OCI-LY1 (cell line): ENCODE data around the gene HBS1L.

Source experiments
- H2AFZ ChIP-seq: fragments of 200-600 bp; sonication (generic), shearing (Covaris generic); 2 replicates; pipeline ENCODE4 v1.6.0; 2014; ENCODE audit warnings: antibody characterized with exemption, mild to moderate bottlenecking, low read length
- H3F3A ChIP-seq: fragments of 200-600 bp; sonication (generic), shearing (Covaris generic); 2 replicates; pipeline ENCODE4 v1.6.0; 2014; ENCODE audit warnings: mild to moderate bottlenecking, antibody characterized with exemption, low read length, moderate library complexity; ENCODE audit not compliant: insufficient read depth
- H3K27ac ChIP-seq: fragments of 200-600 bp; sonication (generic); 2 replicates; pipeline ENCODE4 v1.5.1; 2014; ENCODE audit warnings: low read length, mixed run types, mild to moderate bottlenecking, low read depth; ENCODE audit not compliant: poor library complexity, severe bottlenecking
- H3K27me3 ChIP-seq: fragments of 200-600 bp; sonication (generic); 2 replicates; pipeline ENCODE4 v1.6.0; 2014; ENCODE audit warnings: antibody characterized with exemption, mild to moderate bottlenecking, low read length, moderate library complexity; ENCODE audit not compliant: insufficient read depth
- H3K36me3 ChIP-seq: fragments of 200-600 bp; sonication (generic); 2 replicates; pipeline ENCODE4 v1.6.1; 2014; ENCODE audit warnings: mild to moderate bottlenecking, antibody characterized with exemption, low read length, moderate library complexity, mixed read lengths; ENCODE audit not compliant: insufficient read depth
- H3K4me1 ChIP-seq: fragments of 200-600 bp; sonication (generic); 2 replicates; pipeline ENCODE4 v1.5.1; 2014; ENCODE audit warnings: mild to moderate bottlenecking, low read length, moderate library complexity; ENCODE audit not compliant: insufficient read depth, severe bottlenecking
- H3K4me2 ChIP-seq: fragments of 200-600 bp; sonication (generic), shearing (Covaris generic); 2 replicates; pipeline ENCODE4 v1.6.1; 2014; ENCODE audit warnings: low read length
- H3K4me3 ChIP-seq: fragments of 200-600 bp; sonication (generic); 2 replicates; pipeline ENCODE4 v1.5.1; 2014; ENCODE audit warnings: low read length, low read depth, mild to moderate bottlenecking, mixed read lengths; ENCODE audit not compliant: poor library complexity, severe bottlenecking
- H3K79me2 ChIP-seq: fragments of 200-600 bp; shearing (Covaris generic); 2 replicates; pipeline ENCODE4 v1.6.1; 2016; ENCODE audit warnings: mixed run types, low read length, mixed read lengths; ENCODE audit not compliant: insufficient read depth
- H3K9ac ChIP-seq: fragments of 200-600 bp; sonication (generic), shearing (Covaris generic); 2 replicates; pipeline ENCODE4 v1.6.1; 2014; ENCODE audit warnings: mild to moderate bottlenecking, low read length, mixed read lengths
- H3K9me2 ChIP-seq: fragments of 200-600 bp; sonication (generic), shearing (Covaris generic); 2 replicates; pipeline ENCODE4 v1.6.1; 2014; ENCODE audit warnings: low read depth, mild to moderate bottlenecking, low read length, mixed read lengths
- H3K9me3 ChIP-seq: fragments of 200-600 bp; shearing (Covaris generic); 2 replicates; pipeline ENCODE4 v1.6.1; 2014; ENCODE audit warnings: low read length, mixed read lengths
- H4K20me1 ChIP-seq: fragments of 200-600 bp; sonication (generic), shearing (Covaris generic); 2 replicates; pipeline ENCODE4 v1.6.0; 2016; ENCODE audit warnings: mild to moderate bottlenecking, low read length; ENCODE audit not compliant: insufficient read depth
- CTCF ChIP-seq: fragments of 200-600 bp; sonication (generic), shearing (Covaris generic); IDR thresholded peaks from 2 replicates; pipeline ENCODE4 v1.5.1; 2017; ENCODE audit warnings: mild to moderate bottlenecking, antibody characterized with exemption, low read length, moderate library complexity, mixed read lengths
- EZH2 ChIP-seq: fragments of 200-600 bp; sonication (generic), shearing (Covaris generic); IDR thresholded peaks from 2 replicates; pipeline ENCODE4 v1.8.0; 2017; ENCODE audit warnings: borderline replicate concordance, mixed run types, mild to moderate bottlenecking, antibody characterized with exemption, low read length, moderate library complexity, mixed read lengths

HBS1L gene

GRCh38 chr6:135002229-135002844, 52.3 kb downstream of the HBS1L start:
- H3K36me3 ChIP-seq: peaks cover 8% of the 10 kb centered on the region; the same call in 1 of the 2 replicates
- H3K4me2 ChIP-seq: no peak overlapping the region
- H3K9me3 ChIP-seq: no peaks in the 10 kb centered on the region
- H4K20me1 ChIP-seq: no peaks in the 10 kb centered on the region
- H3K4me3 ChIP-seq: no peak overlapping the region
- no peak overlapping the region for H2AFZ ChIP-seq
- TF ChIP-seq CTCF (peak; percentile 56), EZH2 (no peak)
- H3K79me2 ChIP-seq: no peaks in the 10 kb centered on the region
- H3K27ac ChIP-seq: no peak overlapping the region
- no peak overlapping the region for H3K9ac ChIP-seq
- H3K27me3 ChIP-seq: no peaks in the 10 kb centered on the region
- no peaks in the 10 kb centered on the region for H3F3A ChIP-seq
- H3K9me2 ChIP-seq: no peaks in the 10 kb centered on the region
- peaks cover 7% of the 10 kb centered on the region for H3K4me1 ChIP-seq

- no peak for TF ChIP-seq CTCF
- TF ChIP-seq EZH2: no peak
- H2AFZ ChIP-seq: no peak overlapping the region
- no peaks in the 10 kb centered on the region for H3F3A ChIP-seq
- peaks cover 40% of the 10 kb centered on the region; the same call in 1 of the 2 replicates for H3K36me3 ChIP-seq
- no peak overlapping the region for H3K4me2 ChIP-seq
- H3K9me2 ChIP-seq: no peaks in the 10 kb centered on the region
- no peaks in the 10 kb centered on the region for H4K20me1 ChIP-seq
- H3K4me1 ChIP-seq: peaks cover 7% of the 10 kb centered on the region
- no peak overlapping the region for H3K27ac ChIP-seq
- H3K4me3 ChIP-seq: no peak overlapping the region
- H3K79me2 ChIP-seq: no peaks in the 10 kb centered on the region
- no peaks in the 10 kb centered on the region for H3K9me3 ChIP-seq
- no peak overlapping the region for H3K9ac ChIP-seq
- no peaks in the 10 kb centered on the region for H3K27me3 ChIP-seq
Measured at GRCh38 chr6:134999107-134999506, 55.5 kb downstream of the HBS1L start.

DNA sequence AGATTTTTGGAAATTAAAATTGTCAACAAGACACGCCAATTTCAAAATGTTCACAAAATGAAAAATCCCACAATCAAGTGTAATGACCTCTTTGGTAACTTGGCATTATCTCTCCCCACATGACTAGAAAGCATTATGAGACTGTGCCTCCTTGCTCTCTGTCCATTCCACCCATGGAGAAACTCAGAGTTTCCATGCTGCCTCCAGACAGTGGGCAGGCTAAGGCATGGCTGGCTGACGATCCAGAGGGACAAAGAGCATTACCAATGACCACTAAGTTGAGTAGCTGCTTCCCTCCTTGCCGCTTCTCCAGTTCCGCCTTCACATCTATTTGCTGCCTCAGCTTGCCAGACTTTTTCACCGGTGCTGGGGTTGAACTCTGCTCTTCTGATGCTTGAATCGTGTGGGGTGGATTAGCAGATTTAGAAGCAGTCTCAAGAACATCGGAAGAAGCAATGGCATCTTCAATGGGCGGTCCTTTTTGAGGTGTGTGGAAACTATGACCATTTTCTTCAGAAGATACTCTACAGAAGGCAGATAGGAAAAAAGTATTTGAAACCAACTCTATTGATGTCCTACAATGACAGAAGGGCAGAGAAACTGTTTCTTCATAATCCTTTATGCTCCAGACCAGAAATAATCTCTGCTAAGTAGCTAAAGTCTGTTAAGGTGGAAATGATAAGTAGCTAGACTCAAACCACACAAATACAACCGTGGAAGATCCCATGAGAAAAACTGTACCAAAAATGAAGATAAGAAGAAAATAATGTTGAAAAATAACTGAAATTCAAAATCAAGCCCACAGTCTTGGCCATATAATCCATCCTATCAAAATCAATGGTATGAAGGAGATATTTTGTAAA, 57.3 kb downstream of the HBS1L start:
- H3K4me1 ChIP-seq: no peaks in the 10 kb centered on the region
- H3K9me3 ChIP-seq: no peaks in the 10 kb centered on the region
- no peak overlapping the region for H3K9ac ChIP-seq
- no peaks in the 10 kb centered on the region for H3K9me2 ChIP-seq
- no peak overlapping the region for H3K4me2 ChIP-seq
- no peak overlapping the region for H2AFZ ChIP-seq
- H3K36me3 ChIP-seq: peaks cover 50% of the 10 kb centered on the region
- no peak overlapping the region for H3K4me3 ChIP-seq
- H3F3A ChIP-seq: 0 out of 2 replicates have a peak, but pooled peaks cover 3% of the 10 kb centered on the region
- H3K79me2 ChIP-seq: no peaks in the 10 kb centered on the region
- no peaks in the 10 kb centered on the region for H4K20me1 ChIP-seq
- TF ChIP-seq CTCF: no peak
- TF ChIP-seq EZH2: no peak
- no peaks in the 10 kb centered on the region for H3K27me3 ChIP-seq
- no peak overlapping the region for H3K27ac ChIP-seq
